Prostate gland (tissue), 2 donors: ENCODE results near the gene DOK4. TPM values are rescaled to one million over a fixed set of nuclear protein-coding genes. Genes with fewer than 3 reads are reported as not detected.
A peak's percentile ranks its signal among the peaks of the same experiment; 100 is the strongest.

Source experiments
- DNase-seq: peaks from one replicate; pipeline ENCODE4 v3.0.0-alpha.2; 2019; ENCODE audit warnings: low spot score
- H3K27ac ChIP-seq, 2 donors: fragments of 200-600 bp; sonication (generic); 2 replicates each; pipeline ENCODE4 v1.5.1; 2017 to 2019
- H3K27me3 ChIP-seq: fragments of 200-600 bp; sonication (generic); replicated peaks from 2 replicates; pipeline ENCODE4 v1.5.1; 2019; ENCODE audit not compliant: insufficient read depth
- H3K36me3 ChIP-seq, 2 donors: fragments of 200-600 bp; sonication (generic); 1 replicate in 1 of 2; 2 replicates in 1 of 2; pipeline versions ENCODE4 v1.5.1 to v1.8.1; 2017 to 2019
- H3K4me1 ChIP-seq: fragments of 200-600 bp; sonication (generic); replicated peaks from 2 replicates; pipeline ENCODE4 v1.5.1; 2019
- H3K4me3 ChIP-seq, 2 donors: fragments of 200-600 bp; sonication (generic); 2 replicates each; pipeline ENCODE4 v1.5.1; 2017 to 2019
- H3K9me3 ChIP-seq: fragments of 200-600 bp; sonication (generic); 2 replicates; pipeline ENCODE4 v1.5.1; 2017
- CTCF ChIP-seq, 4 experiments: fragments of 200-600 bp in 2 of 4; fragments of 450-650 bp in 2 of 4; sonication (generic) in 2 of 4; IDR thresholded peaks; 1 replicate in 3 of 4; 2 replicates in 1 of 4; pipeline ENCODE4 v1.5.1; 2016 to 2019; ENCODE audit warnings: antibody characterized with exemption in 4 of 4, mild to moderate bottlenecking in 2 of 4, moderate library complexity in 2 of 4
- POLR2A ChIP-seq: fragments of 450-650 bp; IDR thresholded peaks from one replicate; pipeline ENCODE4 v1.6.1; 2016; ENCODE audit warnings: antibody characterized with exemption, mild to moderate bottlenecking
- POLR2AphosphoS5 ChIP-seq: sonication (generic); formaldehyde crosslinking; IDR thresholded peaks from one replicate; pipeline ENCODE4 v1.6.1; 2017; ENCODE audit warnings: antibody characterized with exemption
- WGBS: methylation state at CpG from one replicate; pipeline ENCODE4 v1.1.5; 2018; 5-methylcytosine and 5-hydroxymethylcytosine counted together
- intact Hi-C: fragments of 100-400 bp; cut with DNase I; formaldehyde crosslinking; loops from one replicate; pipeline ENCODE4 v1.14.2; 2022
- total RNA-seq, 2 donors: library from RNA; depleted of rRNA; stranded (reverse); fragments of >200 nt; gene quantifications; one replicate each; pipeline ENCODE4 v1.1.0, GENCODE V29; 2016

DOK4 gene
- total RNA-seq, 2 donors from 2014 or later = 26.3 to 55.4 TPM

GRCh38 chr16:57519796-57520360 lies 33.6 kb upstream of the DOK4 start:
- Histone ChIP-seq H3K4me3 (no peak overlapping the region), H3K9me3 (no peaks in the 10 kb centered on the region), H3K4me1 (no peaks in the 10 kb centered on the region), H3K27ac (no peak overlapping the region), H3K36me3 (peaks cover 0 to 7% of the 10 kb centered on the region in 2 donors), H3K27me3 (no peaks in the 10 kb centered on the region)
- intact Hi-C loops = loop anchor here (5.0 kb wide), 1 partner anchor 43 kb away; no protein-coding TSS in a partner anchor
- peak; percentile 82 to 93 (median 92) for TF ChIP-seq CTCF (IDR thresholded peaks at IDR 0.05)
- no peak for TF ChIP-seq POLR2AphosphoS5
- 35% methylated on average over 10 of the region's 10 CpGs for WGBS
- peak; percentile 63 for DNase-seq

- Histone ChIP-seq H3K27ac (no peak overlapping the region), H3K9me3 (no peaks in the 10 kb centered on the region), H3K27me3 (no peaks in the 10 kb centered on the region), H3K36me3 (peaks cover 0 to 7% of the 10 kb centered on the region in 2 donors), H3K4me1 (no peaks in the 10 kb centered on the region), H3K4me3 (no peak overlapping the region)
- TF ChIP-seq CTCF (IDR thresholded peaks at IDR 0.05) = no peak
- no peak for TF ChIP-seq POLR2AphosphoS5
- TF ChIP-seq POLR2A = no peak
- no peak for DNase-seq
- intact Hi-C loops = loop anchor here (5.0 kb wide), 1 partner anchor 42 kb away; no protein-coding TSS in a partner anchor
- 94% methylated on average over 6 of the region's 6 CpGs for WGBS
Measured at GRCh38 chr16:57518922-57519321, 32.6 kb upstream of the DOK4 start.

GRCh38 chr16:57518520-57518919 lies 32.2 kb upstream of the DOK4 start:
- DNase-seq = no peak

GRCh38 chr16:57517397-57518367 lies 31.4 kb upstream of the DOK4 start:
- no peak overlapping the region for H3K4me3 ChIP-seq
- TF ChIP-seq POLR2AphosphoS5 (no peak), POLR2A (no peak), CTCF (IDR thresholded peaks at IDR 0.05) (no peak)
- no peak for DNase-seq
- H3K36me3 ChIP-seq = peaks cover 0 to 7% of the 10 kb centered on the region in 2 donors
- WGBS = 94% methylated on average over 31 of the region's 31 CpGs
- no peaks in the 10 kb centered on the region for H3K9me3 ChIP-seq
- no peaks in the 10 kb centered on the region for H3K4me1 ChIP-seq
- intact Hi-C loops = loop anchor here (5.0 kb wide), 1 partner anchor 40 kb away; no protein-coding TSS in a partner anchor
- H3K27ac ChIP-seq = no peak overlapping the region
- no peaks in the 10 kb centered on the region for H3K27me3 ChIP-seq

More at GRCh38 chr16:57518520-57518919, 32.2 kb upstream of the DOK4 start:
- intact Hi-C loops = loop anchor here (5.0 kb wide), 1 partner anchor 41 kb away; no protein-coding TSS in a partner anchor
- no peaks in the 10 kb centered on the region for H3K27me3 ChIP-seq
- WGBS = 92% methylated on average over 13 of the region's 13 CpGs
- peaks cover 0 to 7% of the 10 kb centered on the region in 2 donors for H3K36me3 ChIP-seq
- no peak overlapping the region for H3K4me3 ChIP-seq
- H3K4me1 ChIP-seq = no peaks in the 10 kb centered on the region
- H3K27ac ChIP-seq = no peak overlapping the region
- no peaks in the 10 kb centered on the region for H3K9me3 ChIP-seq
- TF ChIP-seq POLR2AphosphoS5 = no peak
- no peak for TF ChIP-seq POLR2A
- TF ChIP-seq CTCF (IDR thresholded peaks at IDR 0.05) = no peak
